EL (cell line): ENCODE measurements around the gene DAZL.

Experiments
- DNase-seq: peaks from one replicate; pipeline ENCODE4 v3.0.0-alpha.2; 2016

The DAZL gene

DNA sequence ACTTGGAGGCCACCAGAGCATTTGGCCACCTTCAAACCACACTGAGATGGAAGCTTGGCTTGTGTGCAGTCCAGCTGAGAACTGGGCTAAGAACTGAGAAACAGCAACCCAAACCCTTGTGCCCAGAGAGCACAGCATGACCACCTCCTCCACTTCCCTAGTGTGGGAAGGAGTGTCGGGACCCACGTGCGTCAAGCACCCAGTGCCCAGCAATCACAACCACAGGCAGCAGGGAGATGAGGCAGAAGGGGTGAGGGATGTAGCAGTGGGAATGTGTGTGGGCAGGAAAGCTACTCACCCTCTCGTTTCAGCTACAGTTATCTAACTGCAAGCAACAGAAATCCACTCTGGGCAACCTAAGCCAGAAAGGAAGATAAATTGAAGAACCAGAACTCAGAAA lies 66.7 kb downstream of the DAZL start:
- DNase-seq: no peak

GRCh38 chr3:16536996-16537395 lies 68.2 kb downstream of the DAZL start:
- no peak for DNase-seq
